ENCODE measurements around the gene ABI3BP. TPM values are rescaled to one million over a fixed set of nuclear protein-coding genes. Genes with fewer than 3 reads are reported as not detected.
"Not testable (repeated sequence)": the region's sequence is repeated elsewhere in the genome, so short reads cannot be mapped to it uniquely, and the experiment has no call there.

ABI3BP gene, protein sequence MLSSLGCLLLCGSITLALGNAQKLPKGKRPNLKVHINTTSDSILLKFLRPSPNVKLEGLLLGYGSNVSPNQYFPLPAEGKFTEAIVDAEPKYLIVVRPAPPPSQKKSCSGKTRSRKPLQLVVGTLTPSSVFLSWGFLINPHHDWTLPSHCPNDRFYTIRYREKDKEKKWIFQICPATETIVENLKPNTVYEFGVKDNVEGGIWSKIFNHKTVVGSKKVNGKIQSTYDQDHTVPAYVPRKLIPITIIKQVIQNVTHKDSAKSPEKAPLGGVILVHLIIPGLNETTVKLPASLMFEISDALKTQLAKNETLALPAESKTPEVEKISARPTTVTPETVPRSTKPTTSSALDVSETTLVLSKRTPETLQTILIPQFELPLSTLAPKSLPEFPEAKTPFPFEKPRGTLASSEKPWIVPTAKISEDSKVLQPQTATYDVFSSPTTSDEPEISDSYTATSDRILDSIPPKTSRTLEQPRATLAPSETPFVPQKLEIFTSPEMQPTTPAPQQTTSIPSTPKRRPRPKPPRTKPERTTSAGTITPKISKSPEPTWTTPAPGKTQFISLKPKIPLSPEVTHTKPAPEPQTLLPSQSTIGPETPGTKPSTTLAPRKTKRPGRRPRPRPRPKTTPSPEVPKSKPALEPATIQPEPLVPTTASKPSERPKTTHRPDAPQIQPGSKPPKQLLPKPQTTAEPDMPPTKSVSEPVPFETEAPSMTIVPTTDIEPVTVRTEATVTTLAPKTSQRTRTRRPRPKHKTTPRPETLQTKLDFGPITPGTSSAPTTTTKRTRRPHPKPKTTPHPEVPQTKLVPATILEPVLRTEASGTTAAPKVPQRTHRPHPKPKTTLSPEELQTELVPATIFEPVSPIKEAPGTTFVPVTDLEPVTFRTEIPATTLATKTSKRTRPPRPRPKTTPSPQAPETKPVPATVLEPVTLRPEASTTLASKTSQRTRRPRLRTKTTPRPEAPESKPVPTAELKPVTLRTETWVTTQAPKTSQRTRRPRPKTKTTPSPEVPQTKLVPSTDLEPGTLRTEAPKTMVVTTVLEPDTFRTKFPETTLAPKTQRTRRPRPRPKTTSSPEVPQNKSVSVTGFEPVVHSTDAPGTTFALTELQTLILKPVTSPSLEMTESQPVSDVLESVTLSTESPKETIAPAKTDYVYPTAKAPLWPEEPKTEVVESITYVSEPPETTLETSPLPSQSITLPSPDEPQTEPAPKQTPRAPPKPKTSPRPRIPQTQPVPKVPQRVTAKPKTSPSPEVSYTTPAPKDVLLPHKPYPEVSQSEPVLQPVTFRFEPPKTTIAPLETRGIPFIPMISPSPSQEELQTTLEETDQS (N-terminal part only)
- total RNA-seq (2014; rRNA removed; shearing (Covaris generic)) = 0.58 TPM in 1 of 2 replicates, not detected in the other
- polyA plus RNA-seq (2015; cell fraction: cytosol; rRNA removed) = 0.10 and 0.48 TPM in 2 replicates
- polyA plus RNA-seq (2015; cell fraction: nucleus; rRNA removed) = 0.10 TPM in 1 of 2 replicates, not detected in the other

GRCh38 chr3:100993309-100993708 is at the start of gene ABI3BP:
Gene ABI3BP, minus strand, starts transcription at chr3:100993421. Its CDS starts 37 bp downstream, at chr3:100993384.
- in situ Hi-C loops (cut with HindIII; ENCODE audit: low pct_unique_long_range_greater_than_20kb, low sequenced_read_pairs) = no loop called here
- peak; percentile 23 for DNase-seq (ENCODE audit: low read depth, low spot score)

DNA sequence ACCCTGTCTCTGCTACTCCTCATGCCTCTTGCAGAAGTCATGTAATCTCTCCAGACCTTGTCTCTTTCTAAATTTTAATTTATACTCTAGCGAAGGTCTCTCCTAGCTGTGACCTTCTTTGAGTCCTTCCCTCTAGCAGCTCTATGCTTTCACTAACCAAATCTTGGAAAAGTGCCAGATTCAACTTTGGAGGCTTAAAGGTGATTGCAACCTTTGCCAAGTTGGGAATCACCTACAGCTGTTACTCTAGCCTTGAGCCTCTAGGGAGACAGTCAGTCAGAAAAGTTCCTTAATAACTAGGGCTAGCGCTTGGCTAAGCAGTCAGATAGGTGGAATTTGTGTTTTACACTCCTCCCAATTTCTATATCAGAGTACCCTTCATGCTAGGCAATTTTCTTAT is 46.1 kb upstream of the ABI3BP start:
- no peak for DNase-seq (ENCODE audit: low read depth, low spot score)
- in situ Hi-C loops (cut with HindIII; ENCODE audit: low pct_unique_long_range_greater_than_20kb, low sequenced_read_pairs) = no loop called here

GRCh38 chr3:101038880-101039279 is 45.7 kb upstream of the ABI3BP start:
- in situ Hi-C loops (cut with HindIII; ENCODE audit: low pct_unique_long_range_greater_than_20kb, low sequenced_read_pairs) = no loop called here
- peak; percentile 32 for DNase-seq (ENCODE audit: low read depth, low spot score)

GRCh38 chr3:101038393-101038792 is 45.2 kb upstream of the ABI3BP start:
- no peak for DNase-seq (ENCODE audit: low read depth, low spot score)
- in situ Hi-C loops (cut with HindIII; ENCODE audit: low pct_unique_long_range_greater_than_20kb, low sequenced_read_pairs) = no loop called here

DNA sequence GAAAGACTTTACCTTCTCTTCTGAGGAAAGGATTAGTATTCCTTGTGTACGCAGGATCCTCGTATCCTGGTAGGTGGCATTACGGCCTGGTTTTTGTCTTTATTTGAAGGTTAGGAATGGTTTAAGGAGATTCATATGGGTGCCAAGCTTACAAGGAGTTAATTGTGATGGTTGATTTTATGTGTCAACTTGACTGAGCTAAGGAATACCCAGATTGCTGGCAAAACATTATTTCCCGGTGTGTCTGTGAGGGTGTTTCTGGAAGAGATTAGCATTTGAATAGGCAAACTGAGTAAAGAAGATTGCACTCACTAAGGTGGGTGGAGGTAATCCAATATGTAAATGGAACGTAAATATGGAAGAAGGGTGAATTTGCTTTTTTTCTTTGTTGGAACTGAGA is 44.4 kb upstream of the ABI3BP start:
- in situ Hi-C loops (cut with HindIII; ENCODE audit: low pct_unique_long_range_greater_than_20kb, low sequenced_read_pairs) = no loop called here
- DNase-seq (ENCODE audit: low read depth, low spot score) = no peak

GRCh38 chr3:101036676-101037075 is 43.5 kb upstream of the ABI3BP start:
- DNase-seq (ENCODE audit: low read depth, low spot score) = no peak
- in situ Hi-C loops (cut with HindIII; ENCODE audit: low pct_unique_long_range_greater_than_20kb, low sequenced_read_pairs) = no loop called here

GRCh38 chr3:101036213-101036618 is 43.0 kb upstream of the ABI3BP start:
- DNase-seq (ENCODE audit: low read depth, low spot score) = peak; percentile 6
- in situ Hi-C loops (cut with HindIII; ENCODE audit: low pct_unique_long_range_greater_than_20kb, low sequenced_read_pairs) = no loop called here

GRCh38 chr3:101027286-101027685 is 34.1 kb upstream of the ABI3BP start:
- in situ Hi-C loops (cut with HindIII; ENCODE audit: low pct_unique_long_range_greater_than_20kb, low sequenced_read_pairs) = no loop called here
- no peak for DNase-seq (ENCODE audit: low read depth, low spot score)

GRCh38 chr3:101026881-101027280 is 33.7 kb upstream of the ABI3BP start:
- in situ Hi-C loops (cut with HindIII; ENCODE audit: low pct_unique_long_range_greater_than_20kb, low sequenced_read_pairs) = no loop called here

GRCh38 chr3:101026244-101026643 is 33.0 kb upstream of the ABI3BP start:
- DNase-seq (ENCODE audit: low read depth, low spot score) = no peak
- in situ Hi-C loops (cut with HindIII; ENCODE audit: low pct_unique_long_range_greater_than_20kb, low sequenced_read_pairs) = no loop called here

More at GRCh38 chr3:101026881-101027280, 33.7 kb upstream of the ABI3BP start:
- DNase-seq (ENCODE audit: low read depth, low spot score) = no peak

- in situ Hi-C loops (cut with HindIII; ENCODE audit: low pct_unique_long_range_greater_than_20kb, low sequenced_read_pairs) = no loop called here
These were observed 27.3 kb upstream of the ABI3BP start for GRCh38 chr3:101020351-101021015.

GRCh38 chr3:101017017-101017416 is 23.8 kb upstream of the ABI3BP start:
- in situ Hi-C loops (cut with HindIII; ENCODE audit: low pct_unique_long_range_greater_than_20kb, low sequenced_read_pairs) = no loop called here
- peak; percentile 13 for DNase-seq (ENCODE audit: low read depth, low spot score)

More at GRCh38 chr3:101020351-101021015, 27.3 kb upstream of the ABI3BP start:
- no peak for DNase-seq (ENCODE audit: low read depth, low spot score)

GRCh38 chr3:101012312-101012711 is 19.1 kb upstream of the ABI3BP start:
- DNase-seq (ENCODE audit: low read depth, low spot score); in situ Hi-C loops (cut with HindIII; ENCODE audit: low pct_unique_long_range_greater_than_20kb, low sequenced_read_pairs): not testable (repeated sequence)

DNA sequence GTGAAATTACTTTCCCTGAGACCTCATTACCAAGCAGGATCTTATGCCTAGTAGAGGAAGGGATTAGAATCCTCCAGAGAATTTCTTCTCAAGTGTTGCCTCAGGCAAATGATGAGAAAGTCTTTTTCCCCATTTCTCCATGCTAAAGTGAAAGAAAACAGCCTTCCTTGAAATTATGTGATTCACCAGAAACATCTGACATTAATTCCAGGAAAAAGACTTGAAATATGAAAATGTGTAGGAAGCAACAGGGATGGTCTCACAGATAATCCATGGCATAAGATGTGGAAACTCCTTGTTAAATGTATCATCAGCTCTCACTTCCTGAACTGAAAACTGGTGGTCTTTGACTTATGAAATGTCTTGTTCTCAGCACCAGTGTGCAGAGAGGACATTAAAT is 17.9 kb upstream of the ABI3BP start:
- in situ Hi-C loops (cut with HindIII; ENCODE audit: low pct_unique_long_range_greater_than_20kb, low sequenced_read_pairs) = no loop called here
- no peak for DNase-seq (ENCODE audit: low read depth, low spot score)

GRCh38 chr3:101010296-101010695 is 17.1 kb upstream of the ABI3BP start:
- DNase-seq (ENCODE audit: low read depth, low spot score) = no peak
- in situ Hi-C loops (cut with HindIII; ENCODE audit: low pct_unique_long_range_greater_than_20kb, low sequenced_read_pairs) = no loop called here

GRCh38 chr3:101009386-101009785 is 16.2 kb upstream of the ABI3BP start:
- DNase-seq (ENCODE audit: low read depth, low spot score) = no peak
- in situ Hi-C loops (cut with HindIII; ENCODE audit: low pct_unique_long_range_greater_than_20kb, low sequenced_read_pairs) = no loop called here

DNA sequence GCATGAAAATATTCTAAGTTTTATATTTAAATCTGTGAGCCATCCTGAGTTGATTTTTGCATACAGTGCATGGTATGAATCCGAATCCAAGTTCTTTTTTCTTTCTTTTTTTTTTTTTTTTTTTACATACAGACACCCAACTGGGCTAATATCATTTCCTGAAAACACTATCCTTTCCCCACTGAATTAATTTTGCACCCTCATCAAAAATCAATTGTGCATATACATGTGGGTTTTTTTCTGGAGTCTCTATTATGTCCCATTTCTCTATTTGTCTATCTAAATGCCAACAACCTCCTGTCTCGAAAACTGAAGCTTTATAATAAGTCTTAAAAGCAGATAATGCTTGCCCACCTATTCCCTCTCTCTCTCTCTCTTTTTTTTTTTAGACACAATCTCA is 5.9 kb upstream of the ABI3BP start:
- no peak for DNase-seq (ENCODE audit: low read depth, low spot score)
- in situ Hi-C loops (cut with HindIII; ENCODE audit: low pct_unique_long_range_greater_than_20kb, low sequenced_read_pairs) = no loop called here

Measured in SK-MEL-5 (cell line).